ENCODE results near the gene LRRC15. TPM values are rescaled to one million over a fixed set of nuclear protein-coding genes. Genes with fewer than 3 reads are reported as not detected.
A peak's percentile ranks its signal among the peaks of the same experiment; 100 is the strongest.

LRRC15 gene
- total RNA-seq, 5 donors from 2014 or later (not counting 1 experiment from before 2014, with no cell fraction given), result not detected

DNA sequence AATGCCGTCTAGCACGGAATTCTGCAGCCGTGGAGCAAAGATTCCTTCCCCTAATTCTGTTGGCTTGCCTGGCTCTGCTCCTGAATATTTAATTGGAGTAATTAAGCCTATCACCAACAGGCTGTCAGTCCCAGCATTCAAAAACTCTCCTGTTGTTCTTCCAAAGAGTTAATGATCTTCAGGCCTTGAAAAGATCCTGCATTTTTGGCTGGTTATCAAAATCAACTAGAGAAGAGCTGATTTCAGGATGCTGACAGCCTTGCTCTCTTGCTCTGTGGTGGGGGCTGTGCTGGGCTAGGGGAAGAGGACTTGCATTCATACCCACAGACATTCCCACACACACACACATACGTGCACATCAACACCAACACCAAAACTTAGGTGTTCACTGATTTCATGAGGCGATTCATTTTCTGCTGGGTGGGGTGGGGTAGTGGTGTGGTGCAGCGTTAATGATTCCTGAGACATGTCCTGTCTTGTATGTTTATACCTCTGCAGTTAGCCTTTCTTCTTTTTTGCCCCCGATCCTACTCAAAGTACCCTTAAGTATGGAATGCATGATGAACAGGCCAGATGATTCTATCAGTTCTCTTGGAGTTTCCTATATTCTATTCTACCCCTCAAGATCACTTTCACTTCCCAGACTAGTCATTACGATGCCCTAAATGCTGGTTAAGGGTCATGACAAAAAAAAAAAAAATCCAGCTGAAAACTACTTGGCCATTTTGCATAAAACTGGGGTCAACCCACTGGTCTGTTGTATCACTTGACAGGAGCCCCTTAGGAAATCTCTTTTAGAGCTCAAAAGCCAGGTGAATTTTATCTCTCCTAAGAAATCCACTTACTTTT, 60.7 kb downstream of the LRRC15 start:
- Histone ChIP-seq H3K27ac (ENCODE audit: low read length) (no peak overlapping the region), H3K4me1 (ENCODE audit: control insufficient read depth in 1 of 2, extremely low read depth in 1 of 2, insufficient read depth in 2 of 2, low read length in 2 of 2) (peaks cover 22 to 40% of the 10 kb centered on the region in 2 experiments), H3K9me3 (no peaks in the 10 kb centered on the region), H3K36me3 (ENCODE audit: control insufficient read depth in 2 of 2, extremely low read depth in 1 of 2, insufficient read depth in 1 of 2, low read length in 1 of 2) (peaks cover 0 to 3% of the 10 kb centered on the region in 2 donors), H3K27me3 (replicated peaks in 1 of 2; ENCODE audit: control insufficient read depth in 2 of 2, extremely low read depth in 1 of 2, insufficient read depth in 2 of 2, low read length in 1 of 2) (peaks cover 0 to 19% of the 10 kb centered on the region in 2 experiments), H3K4me3 (ENCODE audit: control insufficient read depth in 1 of 2, extremely low read depth in 1 of 2, low read length in 1 of 2) (no peak overlapping the region)
- POLR2A ChIA-PET, result interaction anchor here in 1 of 2 donors (1.2 kb wide), 1 partner anchor 10 kb away, joined by 4 read pairs; no protein-coding TSS in a partner anchor
- Mint-ChIP-seq H3K36me3 (no peaks in the 10 kb centered on the region), H3K9me3 (no peaks in the 10 kb centered on the region), H3K27ac (no peak overlapping the region), H3K4me1 (peaks cover 34 to 48% (median 44%) of the 10 kb centered on the region in 3 donors), H3K4me3 (no peak overlapping the region), H3K27me3 (peaks cover 0 to 2% of the 10 kb centered on the region in 2 donors)
- CTCF ChIA-PET, result no interaction called here
- WGBS (ENCODE audit: insufficient coverage), result 96% methylated on average over 4 of the region's 8 CpGs
- DNase-seq (no peak), ATAC-seq (replicated peaks in 1 of 4) (no peak)

DNA sequence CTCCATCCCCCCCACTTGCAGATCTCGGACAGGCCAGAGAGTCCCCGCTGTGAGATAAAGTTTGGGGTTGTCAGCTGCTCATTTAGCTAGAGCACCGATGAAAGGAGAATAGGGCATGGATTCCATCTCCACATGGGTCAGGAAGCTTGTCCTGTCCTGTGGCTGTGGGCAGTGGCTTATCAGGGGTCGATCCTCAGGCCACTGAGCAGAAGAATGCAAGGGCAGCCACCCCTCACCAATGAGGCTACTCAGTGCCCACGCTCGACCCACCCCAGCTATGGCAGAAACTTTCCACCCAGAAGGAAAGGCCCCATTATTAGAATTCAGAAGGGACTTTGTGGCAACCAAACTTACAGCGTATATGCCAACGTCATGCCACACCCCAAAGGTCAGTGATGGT, 61.7 kb downstream of the LRRC15 start:
- H3K27me3 Mint-ChIP-seq, result peaks cover 0 to 2% of the 10 kb centered on the region in 2 donors
- 92% methylated on average over 6 of the region's 8 CpGs for WGBS (ENCODE audit: insufficient coverage)
- DNase-seq, result no peak
- ChIA-PET CTCF (interaction anchor here (1.0 to 1.6 kb wide), 2 partner anchors 8 to 9 kb away, joined by 3 to 4 read pairs; no protein-coding TSS in a partner anchor), POLR2A (no interaction called here)
- peaks cover 0 to 3% of the 10 kb centered on the region in 2 donors for H3K36me3 ChIP-seq (ENCODE audit: control insufficient read depth in 2 of 2, extremely low read depth in 1 of 2, insufficient read depth in 1 of 2, low read length in 1 of 2)
- H3K4me3 Mint-ChIP-seq, result no peak overlapping the region
- H3K4me1 ChIP-seq (ENCODE audit: control insufficient read depth in 1 of 2, extremely low read depth in 1 of 2, insufficient read depth in 2 of 2, low read length in 2 of 2), result peaks cover 22 to 37% of the 10 kb centered on the region in 2 experiments
- H3K4me1 Mint-ChIP-seq, result peaks cover 34 to 48% (median 43%) of the 10 kb centered on the region in 3 donors
- no peaks in the 10 kb centered on the region for H3K9me3 ChIP-seq
- H3K9me3 Mint-ChIP-seq, result no peaks in the 10 kb centered on the region
- H3K4me3 ChIP-seq (ENCODE audit: control insufficient read depth in 1 of 2, extremely low read depth in 1 of 2, low read length in 1 of 2), result no peak overlapping the region
- peaks cover 0 to 13% of the 10 kb centered on the region in 2 experiments for H3K27me3 ChIP-seq (replicated peaks in 1 of 2; ENCODE audit: control insufficient read depth in 2 of 2, extremely low read depth in 1 of 2, insufficient read depth in 2 of 2, low read length in 1 of 2)
- H3K27ac Mint-ChIP-seq, result peak overlapping the region in 1 of 2 donors; percentile 73
- H3K36me3 Mint-ChIP-seq, result no peaks in the 10 kb centered on the region
- no peak overlapping the region for H3K27ac ChIP-seq (ENCODE audit: low read length)
- no peak for ATAC-seq (replicated peaks in 1 of 4)

DNA sequence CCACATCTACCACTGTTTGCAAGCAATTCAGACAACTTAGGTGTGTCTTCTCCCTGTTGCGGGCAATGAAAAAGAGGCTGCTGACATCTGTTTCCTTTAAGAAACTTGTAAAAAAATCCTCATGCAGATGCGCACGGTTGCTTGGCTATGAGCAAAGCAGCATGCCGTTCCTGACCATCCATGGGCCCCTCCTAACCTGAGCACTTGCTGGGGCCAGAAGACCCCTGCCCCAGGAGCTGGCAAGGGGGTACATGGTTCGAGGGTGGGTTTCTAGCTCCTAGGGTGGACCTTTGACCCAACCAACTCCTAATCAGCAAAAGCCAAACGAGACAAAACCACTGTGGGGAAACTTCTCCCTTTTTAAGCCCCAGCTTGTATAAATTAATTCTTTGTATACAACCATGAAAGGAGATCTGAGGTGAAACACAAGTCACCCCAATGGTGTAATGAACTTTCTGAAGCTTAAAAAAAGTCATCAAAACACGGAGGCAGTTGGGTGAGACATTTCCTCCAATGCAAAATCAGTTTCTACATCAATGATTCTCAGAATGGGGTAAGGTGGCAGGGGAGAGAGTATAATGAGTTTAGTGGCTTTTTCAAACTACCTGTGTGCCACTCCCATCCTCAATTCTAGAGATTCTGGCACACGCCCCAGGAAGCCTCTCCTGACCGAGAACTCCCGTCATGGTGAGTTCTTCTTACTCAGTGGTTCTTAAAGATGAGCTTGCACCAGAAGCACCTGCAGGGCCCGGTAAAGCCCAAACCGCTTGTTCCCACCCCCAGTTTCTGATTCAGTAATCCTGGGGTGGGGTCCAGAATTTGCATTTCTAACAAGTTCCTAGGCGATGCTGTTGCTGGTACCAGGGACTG, 62.5 kb downstream of the LRRC15 start:
- POLR2A ChIA-PET, result no interaction called here
- ATAC-seq (replicated peaks in 1 of 4), result peak; percentile 59 to 67 (median 61)
- WGBS (ENCODE audit: insufficient coverage), result 3% methylated on average over 6 of the region's 13 CpGs
- Histone ChIP-seq H3K27ac (ENCODE audit: low read length) (peak overlapping the region; percentile 27), H3K36me3 (ENCODE audit: control insufficient read depth in 2 of 2, extremely low read depth in 1 of 2, insufficient read depth in 1 of 2, low read length in 1 of 2) (peaks cover 0 to 3% of the 10 kb centered on the region in 2 donors), H3K4me3 (ENCODE audit: control insufficient read depth in 1 of 2, extremely low read depth in 1 of 2, low read length in 1 of 2) (peak overlapping the region; percentile 15 to 39), H3K9me3 (no peaks in the 10 kb centered on the region), H3K4me1 (ENCODE audit: control insufficient read depth in 1 of 2, extremely low read depth in 1 of 2, insufficient read depth in 2 of 2, low read length in 2 of 2) (peaks cover 22 to 36% of the 10 kb centered on the region in 2 experiments), H3K27me3 (replicated peaks in 1 of 2; ENCODE audit: control insufficient read depth in 2 of 2, extremely low read depth in 1 of 2, insufficient read depth in 2 of 2, low read length in 1 of 2) (peaks cover 0 to 13% of the 10 kb centered on the region in 2 experiments)
- CTCF ChIA-PET, result interaction anchor here (1.0 to 1.6 kb wide), 2 partner anchors 8 to 10 kb away, joined by 3 to 4 read pairs; no protein-coding TSS in a partner anchor
- Mint-ChIP-seq H3K4me1 (peaks cover 34 to 44% (median 42%) of the 10 kb centered on the region in 3 donors), H3K36me3 (no peaks in the 10 kb centered on the region), H3K27ac (peak overlapping the region; percentile 40 to 89), H3K9me3 (no peaks in the 10 kb centered on the region), H3K4me3 (peak overlapping the region; percentile 45 to 79 (median 62)), H3K27me3 (no peaks in the 10 kb centered on the region)
- peak in 5 of 35 experiments; percentile 14 to 46 (median 17) for DNase-seq

DNA sequence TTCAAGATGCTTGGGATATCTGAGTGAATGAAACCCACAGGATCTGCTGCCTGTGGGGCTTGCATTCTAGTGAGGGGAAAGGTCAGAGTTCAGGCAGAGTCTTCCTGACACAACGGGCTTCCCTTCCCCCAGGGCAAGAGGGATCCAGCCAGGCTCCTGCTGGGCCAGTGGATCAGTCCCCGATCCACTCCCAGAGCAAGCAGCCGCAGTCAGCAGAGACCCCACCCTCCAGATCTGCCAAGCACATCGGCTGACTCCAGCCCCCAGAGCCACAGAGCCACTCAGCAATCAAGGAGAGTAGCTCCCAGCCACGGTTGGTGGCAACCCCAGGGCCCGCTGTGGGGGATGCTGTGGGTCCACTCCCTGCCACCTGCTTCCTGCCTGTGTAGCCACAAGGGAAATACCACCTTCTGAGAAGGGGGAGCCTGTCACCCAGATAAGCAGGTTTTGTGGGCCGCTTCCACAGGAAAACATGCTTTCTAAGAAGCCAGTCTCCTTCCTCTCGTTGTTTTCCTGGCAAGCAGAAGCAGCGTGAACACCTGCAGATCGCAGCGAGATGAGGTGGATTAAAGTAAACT, 63.3 kb downstream of the LRRC15 start:
- 0% methylated on average over 4 of the region's 11 CpGs for WGBS (ENCODE audit: insufficient coverage)
- ChIA-PET POLR2A (no interaction called here), CTCF (interaction anchor here in 1 of 2 donors (0.7 kb wide), 1 partner anchor 9 kb away, joined by 3 read pairs; no protein-coding TSS in a partner anchor)
- Mint-ChIP-seq H3K4me3 (peak overlapping the region; percentile 45 to 79 (median 62)), H3K4me1 (peaks cover 34 to 44% (median 42%) of the 10 kb centered on the region in 3 donors), H3K27ac (peak overlapping the region; percentile 40 to 89), H3K27me3 (no peaks in the 10 kb centered on the region), H3K9me3 (no peaks in the 10 kb centered on the region), H3K36me3 (no peaks in the 10 kb centered on the region)
- DNase-seq (peak; percentile 22 to 75 (median 52)), ATAC-seq (replicated peaks in 1 of 4) (peak; percentile 70 to 78 (median 74))
- Histone ChIP-seq H3K27ac (ENCODE audit: low read length) (peak overlapping the region; percentile 27), H3K27me3 (replicated peaks in 1 of 2; ENCODE audit: control insufficient read depth in 2 of 2, extremely low read depth in 1 of 2, insufficient read depth in 2 of 2, low read length in 1 of 2) (peaks cover 0 to 13% of the 10 kb centered on the region in 2 experiments), H3K9me3 (no peaks in the 10 kb centered on the region), H3K4me1 (ENCODE audit: control insufficient read depth in 1 of 2, extremely low read depth in 1 of 2, insufficient read depth in 2 of 2, low read length in 2 of 2) (peaks cover 22 to 36% of the 10 kb centered on the region in 2 experiments), H3K4me3 (ENCODE audit: control insufficient read depth in 1 of 2, extremely low read depth in 1 of 2, low read length in 1 of 2) (peak overlapping the region in 1 of 2 donors; percentile 15), H3K36me3 (ENCODE audit: control insufficient read depth in 2 of 2, extremely low read depth in 1 of 2, insufficient read depth in 1 of 2, low read length in 1 of 2) (peaks cover 0 to 3% of the 10 kb centered on the region in 2 donors)

DNA sequence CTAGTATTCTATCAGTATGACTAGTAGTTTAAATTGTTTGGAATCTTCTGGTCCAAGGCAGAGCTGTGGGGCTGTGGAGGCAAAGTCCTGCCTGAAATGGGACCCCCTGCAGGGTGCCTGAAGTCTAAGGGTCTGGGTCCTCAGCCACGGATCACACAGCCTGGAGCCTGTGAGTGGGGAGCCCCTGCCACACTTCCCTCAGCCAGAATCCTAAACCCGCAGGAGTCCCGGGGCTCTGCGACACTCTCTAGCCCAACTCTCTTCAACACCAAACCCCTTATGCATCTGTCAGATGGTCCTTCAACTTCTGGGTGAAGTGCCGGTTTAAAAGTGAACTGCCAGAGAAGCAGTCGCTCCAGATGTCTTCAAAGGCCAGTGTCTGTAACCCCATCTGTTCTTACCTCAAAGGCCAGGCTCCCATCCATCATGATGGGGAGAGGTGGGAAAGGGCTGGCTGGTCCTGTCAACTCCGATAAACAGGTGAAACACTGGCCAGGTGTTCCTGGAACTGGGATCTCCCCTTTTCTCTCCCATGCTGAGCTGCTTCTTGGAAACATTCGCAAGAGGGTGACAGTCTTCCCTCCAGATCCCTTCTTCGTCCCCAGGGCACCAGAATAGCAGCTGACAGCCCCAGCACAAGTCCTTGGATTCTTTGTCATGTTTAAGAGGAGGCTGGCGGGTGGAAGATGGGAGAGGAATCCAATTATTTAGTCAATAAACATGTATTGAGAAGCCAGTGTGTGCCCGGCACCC, 64.0 kb downstream of the LRRC15 start:
- Mint-ChIP-seq H3K9me3 (no peaks in the 10 kb centered on the region), H3K27me3 (no peaks in the 10 kb centered on the region), H3K4me1 (peaks cover 40 to 48% (median 42%) of the 10 kb centered on the region in 3 donors), H3K36me3 (no peaks in the 10 kb centered on the region), H3K4me3 (peak overlapping the region in 1 of 3 donors; percentile 79), H3K27ac (peak overlapping the region in 1 of 2 donors; percentile 89)
- H3K27ac ChIP-seq (ENCODE audit: low read length), result no peak overlapping the region
- peaks cover 0 to 3% of the 10 kb centered on the region in 2 donors for H3K36me3 ChIP-seq (ENCODE audit: control insufficient read depth in 2 of 2, extremely low read depth in 1 of 2, insufficient read depth in 1 of 2, low read length in 1 of 2)
- H3K9me3 ChIP-seq, result no peaks in the 10 kb centered on the region
- ATAC-seq (replicated peaks in 1 of 4) (no peak), DNase-seq (no peak)
- peaks cover 22 to 36% of the 10 kb centered on the region in 2 experiments for H3K4me1 ChIP-seq (ENCODE audit: control insufficient read depth in 1 of 2, extremely low read depth in 1 of 2, insufficient read depth in 2 of 2, low read length in 2 of 2)
- CTCF ChIA-PET, result interaction anchor here in 1 of 2 donors (0.7 kb wide), 1 partner anchor 10 kb away, joined by 3 read pairs; no protein-coding TSS in a partner anchor
- POLR2A ChIA-PET, result no interaction called here
- 91% methylated on average over 4 of the region's 11 CpGs for WGBS (ENCODE audit: insufficient coverage)
- no peak overlapping the region for H3K4me3 ChIP-seq (ENCODE audit: control insufficient read depth in 1 of 2, extremely low read depth in 1 of 2, low read length in 1 of 2)
- peaks cover 0 to 13% of the 10 kb centered on the region in 2 experiments for H3K27me3 ChIP-seq (replicated peaks in 1 of 2; ENCODE audit: control insufficient read depth in 2 of 2, extremely low read depth in 1 of 2, insufficient read depth in 2 of 2, low read length in 1 of 2)
